Right renal pelvis (tissue), 4 donors: ENCODE data around the gene ETV3. TPM values are rescaled to one million over a fixed set of nuclear protein-coding genes. Genes with fewer than 3 reads are reported as not detected.
A peak's percentile ranks its signal among the peaks of the same experiment; 100 is the strongest.
"Not testable (repeated sequence)": the region's sequence is repeated elsewhere in the genome, so short reads cannot be mapped to it uniquely, and the experiment has no call there.

Experiments
- DNase-seq, 4 donors: peaks; one replicate each; pipeline ENCODE4 v3.0.0-alpha.2; 2013; ENCODE audit warnings: low read depth in 4 of 4, low spot score in 3 of 4, missing footprints in 1 of 4
- polyA plus RNA-seq, 4 donors: library from polyadenylated mRNA; unstranded; fragments of 120-200 nt; gene quantifications; one replicate each; pipeline ENCODE4 v1.2.1, GENCODE V29; 2013; ENCODE audit not compliant: insufficient read length in 4 of 4

Gene ETV3
- polyA plus RNA-seq = 10 to 100 TPM; 23.7 to 29.1 (median 28.8) TPM

DNA sequence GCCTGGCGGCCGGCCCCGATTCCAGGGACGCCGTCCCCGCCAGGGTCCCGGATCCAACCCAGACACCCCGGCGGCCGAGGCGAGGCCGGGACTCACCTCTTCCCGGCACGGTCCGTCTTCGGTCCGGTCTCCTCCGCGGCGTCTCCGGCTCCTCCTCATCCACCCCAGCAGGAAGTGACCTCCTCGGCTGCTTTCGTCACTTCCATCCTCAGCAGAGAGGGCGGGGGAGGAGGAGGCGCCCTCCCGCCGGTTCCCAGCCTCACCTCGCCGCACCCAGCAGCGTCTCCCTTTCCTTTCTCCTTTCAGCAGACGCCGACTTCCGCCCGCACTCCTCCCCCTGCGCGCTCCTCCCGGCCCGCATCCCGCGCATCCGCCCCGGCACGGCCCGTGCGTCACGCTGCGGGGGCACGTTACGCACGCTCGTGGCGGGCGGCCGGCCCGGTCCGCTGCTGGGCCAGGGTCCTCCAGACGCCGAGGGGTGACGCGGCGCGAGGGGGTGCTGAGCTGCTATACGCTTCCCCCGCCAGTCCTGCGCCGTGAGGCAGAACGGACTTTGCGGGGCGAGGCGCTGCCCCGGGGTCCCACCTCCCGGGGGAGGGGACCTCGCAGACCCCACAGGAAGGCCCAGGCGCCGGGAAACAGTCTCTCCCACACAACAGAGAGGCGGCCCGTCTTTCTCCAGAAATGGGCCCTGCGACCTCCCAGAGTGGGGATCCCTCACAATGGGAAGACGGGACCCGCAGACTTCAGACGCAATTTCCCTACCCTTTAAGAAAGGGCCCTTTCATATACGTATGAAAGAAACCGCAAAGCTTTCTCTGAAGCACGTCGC is at the start of gene ETV3:
TSS of gene ETV3 (minus strand) at position 176 of the 832 bp plus-strand sequence. CDS start 2,043 bp downstream, outside the sequence.
- peak; percentile 81 to 90 (median 84) for DNase-seq

DNA sequence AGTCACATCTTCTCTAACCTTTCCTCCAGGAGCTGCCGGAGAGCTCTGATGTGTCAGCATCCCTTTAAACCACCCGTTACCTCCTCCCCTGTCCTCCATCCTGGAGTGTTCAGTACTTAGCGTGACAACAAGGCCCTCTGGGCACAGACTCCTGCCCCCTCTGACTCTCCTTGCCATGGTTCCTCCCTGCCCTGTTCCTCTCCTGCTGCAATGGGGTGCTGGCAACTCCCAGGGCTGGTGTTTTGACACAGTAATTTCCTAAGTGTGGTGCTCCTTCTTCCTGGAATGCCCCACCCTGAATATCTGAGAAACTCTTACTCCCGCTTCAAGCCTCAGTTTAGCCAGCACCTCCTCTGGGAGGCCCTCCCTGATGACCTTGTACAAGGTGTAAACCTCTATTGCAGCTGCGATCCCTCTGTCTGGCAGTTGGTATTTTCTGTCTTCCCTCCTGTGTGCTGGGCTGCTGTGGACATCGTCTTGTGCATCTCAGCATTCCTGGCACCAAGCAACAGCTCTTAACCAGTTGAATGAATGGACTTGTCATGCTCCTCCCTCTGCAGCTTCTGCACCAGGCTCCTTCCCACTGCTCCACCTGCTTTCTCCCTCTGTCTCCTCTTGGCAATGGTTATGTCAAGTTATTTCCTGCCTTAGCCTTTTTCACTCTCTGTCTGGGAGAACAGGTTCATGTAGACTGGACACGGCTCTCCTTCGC is 48.2 kb upstream of the ETV3 start:
- no peak for DNase-seq

DNA sequence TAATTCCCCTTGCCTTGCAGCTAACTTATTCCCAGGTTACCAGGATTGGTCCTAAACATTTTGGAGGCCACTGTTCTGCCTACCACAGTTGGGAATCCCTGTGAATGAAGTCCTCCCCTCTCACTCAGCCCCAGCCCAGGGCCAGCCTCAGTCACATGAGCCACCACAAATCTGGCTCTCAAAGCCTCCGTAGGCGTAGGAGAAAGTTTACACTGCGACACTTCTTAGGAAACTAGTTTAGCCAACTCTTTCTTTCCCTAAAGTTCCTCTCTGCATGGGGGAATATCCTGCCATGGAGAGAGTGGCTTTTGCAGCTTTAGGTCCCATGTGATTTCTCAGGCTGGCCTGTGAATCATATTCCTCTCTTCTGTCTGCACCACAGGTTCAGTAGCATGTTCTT is 45.7 kb upstream of the ETV3 start:
- DNase-seq = no peak

DNA sequence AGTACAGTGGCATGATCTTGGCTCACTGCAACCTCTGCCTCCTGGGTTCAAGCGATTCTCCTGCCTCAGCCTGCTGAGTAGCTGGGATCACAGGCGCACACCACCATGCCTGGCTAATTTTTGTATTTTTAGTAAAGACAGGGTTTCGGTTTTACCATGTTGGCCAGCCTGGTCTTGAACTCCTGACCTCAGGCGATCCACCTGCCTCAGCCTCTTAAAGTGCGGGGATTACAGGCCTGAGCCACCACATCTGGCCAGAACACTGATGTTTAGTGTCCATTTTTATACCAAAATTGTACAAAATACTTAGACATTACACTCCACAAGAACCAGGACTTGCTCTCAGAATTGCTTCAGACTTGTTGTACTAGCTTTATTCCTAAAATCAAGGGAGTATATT is 44.2 kb upstream of the ETV3 start:
- not testable (repeated sequence) for DNase-seq

DNA sequence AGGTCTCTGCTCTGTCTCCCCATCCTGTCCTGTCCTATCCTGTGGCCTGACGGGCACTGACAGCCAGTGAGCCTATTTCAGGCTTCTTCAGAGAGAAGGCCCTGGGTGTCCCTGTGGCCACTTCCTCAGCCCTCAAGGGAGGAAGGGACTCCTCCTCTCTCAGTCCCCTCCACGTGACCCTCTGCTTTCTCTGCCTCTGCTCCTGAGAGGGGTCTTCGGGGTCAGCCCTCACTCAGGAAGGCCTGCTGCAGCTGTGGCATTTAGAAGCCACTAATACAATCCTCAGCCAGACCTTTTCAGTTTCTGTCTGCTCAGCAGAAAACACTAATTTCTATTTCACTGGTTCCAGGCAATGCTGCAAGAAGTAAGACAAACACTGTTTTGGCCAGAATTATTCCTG is 43.6 kb upstream of the ETV3 start:
- no peak for DNase-seq

DNA sequence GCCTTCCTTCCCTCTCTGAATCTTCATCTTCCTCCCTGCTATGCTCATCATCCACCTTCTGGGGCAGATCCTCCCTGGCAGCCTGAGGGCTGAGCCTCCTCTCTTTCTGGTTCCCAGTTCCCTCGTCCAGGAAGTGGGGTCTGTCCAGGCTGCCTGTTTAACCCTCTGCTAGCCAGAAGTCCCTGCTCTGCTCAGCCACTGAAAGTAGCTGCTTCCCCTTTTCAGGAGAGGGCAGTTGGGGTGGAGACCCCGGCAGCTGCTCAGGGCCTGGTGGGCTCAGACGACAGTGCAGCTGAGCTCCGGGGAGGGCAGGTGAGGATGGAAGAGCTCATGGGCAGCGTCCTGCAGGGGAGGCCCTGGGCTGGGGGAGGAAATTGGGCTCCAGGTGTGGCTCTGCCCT is 43.1 kb upstream of the ETV3 start:
- no peak for DNase-seq

DNA sequence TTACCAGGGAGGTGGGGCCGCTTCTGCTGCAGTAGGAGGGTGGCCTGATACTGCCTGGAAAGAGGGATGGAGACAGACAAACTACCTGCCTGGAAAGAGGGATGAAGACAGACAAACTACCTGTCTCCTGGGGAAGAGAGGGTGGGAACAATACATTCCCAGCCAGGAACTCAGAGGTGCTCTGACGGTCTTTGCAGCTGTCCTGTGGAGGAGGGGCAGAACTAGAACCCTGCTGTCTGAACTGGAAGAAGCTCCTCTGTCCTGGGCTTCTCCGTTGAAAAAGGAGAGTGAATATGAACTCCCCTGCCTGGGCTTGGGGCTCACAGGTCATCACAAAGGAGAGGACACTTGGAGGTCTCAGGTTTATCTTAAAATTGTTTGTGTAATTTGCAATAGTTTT is 40.3 kb upstream of the ETV3 start:
- DNase-seq = no peak

DNA sequence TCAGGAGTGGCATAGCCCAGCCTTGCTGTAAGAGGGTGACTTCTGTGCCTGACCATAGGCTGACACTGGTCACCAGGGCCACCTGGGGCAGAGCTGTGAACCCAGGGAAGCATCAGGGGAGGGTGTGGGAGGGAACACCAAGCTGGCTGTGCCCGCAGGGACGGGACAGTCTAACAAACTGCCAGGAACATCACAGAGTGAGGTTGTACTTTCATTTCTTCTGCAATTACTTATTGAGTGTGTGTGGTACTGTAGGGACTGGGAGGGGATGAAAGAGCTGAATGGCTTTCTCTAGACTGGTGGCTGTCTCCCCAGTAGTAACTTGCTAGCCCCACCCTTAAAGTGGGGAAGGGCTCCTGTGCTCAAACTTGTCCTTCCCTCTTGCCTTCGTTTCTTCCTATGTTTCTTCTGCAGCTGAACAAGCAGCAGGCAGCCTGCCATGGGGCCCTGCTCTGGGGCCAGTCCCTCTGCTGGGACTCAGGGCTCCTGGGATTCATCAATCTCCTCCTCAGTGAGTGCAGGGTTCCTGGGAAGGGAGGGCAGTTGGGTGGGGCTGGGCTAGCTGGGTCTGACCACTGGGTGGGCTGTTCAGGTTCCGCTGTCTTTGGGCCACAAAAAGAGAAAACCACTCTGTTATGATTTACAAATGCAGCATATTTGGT is 39.7 kb upstream of the ETV3 start:
- no peak for DNase-seq

DNA sequence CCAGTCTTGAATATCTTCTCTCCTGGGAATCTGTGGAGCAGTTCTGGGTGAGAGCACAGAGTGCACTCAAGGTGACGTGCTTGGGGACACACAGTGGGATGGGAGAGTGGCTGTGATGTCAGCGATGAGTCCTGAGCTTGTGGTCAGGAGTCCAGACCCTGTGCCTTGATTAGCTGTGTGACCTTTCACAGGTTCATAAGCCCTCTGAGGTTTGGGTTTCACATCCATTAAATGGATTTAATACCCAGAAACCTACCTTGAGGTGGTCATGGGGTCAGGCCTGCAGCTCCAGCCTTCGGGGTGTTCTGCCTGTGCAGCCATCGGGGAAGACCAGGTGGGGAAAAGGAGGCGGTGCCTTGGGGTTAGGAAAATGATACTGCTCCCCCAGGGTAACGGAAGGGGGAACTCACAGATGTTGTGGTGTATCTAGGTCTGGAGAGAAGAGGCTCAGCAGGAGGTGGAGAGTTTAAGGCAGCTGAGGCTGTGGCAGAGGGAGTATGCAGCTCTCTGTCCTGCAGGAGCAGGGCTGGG is 38.5 kb upstream of the ETV3 start:
- DNase-seq = no peak

DNA sequence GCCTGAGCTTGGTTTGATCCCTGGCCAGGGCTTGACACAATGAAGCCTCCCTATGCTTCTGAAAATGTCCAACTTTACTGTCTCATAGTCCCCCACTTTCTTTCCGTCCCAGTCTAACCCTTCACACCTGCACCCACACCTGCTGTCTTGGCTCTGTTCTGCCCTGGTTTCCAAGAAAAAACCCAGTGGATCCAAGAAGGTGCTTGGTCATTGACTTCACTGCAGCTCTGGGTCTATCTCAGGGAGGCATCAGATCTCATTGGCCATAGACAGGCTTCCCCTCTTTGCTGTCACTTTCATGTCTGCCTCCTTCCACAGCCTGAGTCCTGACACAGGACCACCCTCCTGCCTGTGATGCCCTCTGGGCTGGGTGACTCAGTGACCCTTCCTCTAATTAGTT is 37.8 kb upstream of the ETV3 start:
- DNase-seq = no peak

DNA sequence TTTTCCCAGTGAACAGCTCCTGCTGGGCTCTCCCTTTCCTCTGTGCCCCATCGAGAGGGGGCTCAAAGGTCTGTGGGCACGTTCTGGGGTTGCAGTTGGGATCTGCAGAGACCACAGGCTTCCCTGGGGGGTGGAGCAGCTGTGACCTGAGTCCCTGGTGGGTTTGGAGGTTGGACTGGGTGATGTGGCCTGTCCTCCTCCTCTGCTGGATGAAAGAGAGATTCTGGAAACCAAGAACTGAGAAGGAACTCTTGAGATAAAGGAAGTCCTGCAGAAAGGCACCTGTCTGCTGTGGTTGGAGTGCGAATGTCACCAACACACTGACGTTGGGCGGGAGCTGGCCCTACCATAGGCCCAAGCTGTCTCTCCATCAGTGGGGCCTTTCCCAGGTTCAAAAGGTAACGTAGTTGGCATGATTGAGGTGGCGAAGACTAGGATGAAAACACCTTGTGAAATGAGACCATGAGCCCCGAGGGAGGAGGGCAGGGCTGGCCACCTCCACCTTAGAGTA is 35.8 kb upstream of the ETV3 start:
- no peak for DNase-seq

DNA sequence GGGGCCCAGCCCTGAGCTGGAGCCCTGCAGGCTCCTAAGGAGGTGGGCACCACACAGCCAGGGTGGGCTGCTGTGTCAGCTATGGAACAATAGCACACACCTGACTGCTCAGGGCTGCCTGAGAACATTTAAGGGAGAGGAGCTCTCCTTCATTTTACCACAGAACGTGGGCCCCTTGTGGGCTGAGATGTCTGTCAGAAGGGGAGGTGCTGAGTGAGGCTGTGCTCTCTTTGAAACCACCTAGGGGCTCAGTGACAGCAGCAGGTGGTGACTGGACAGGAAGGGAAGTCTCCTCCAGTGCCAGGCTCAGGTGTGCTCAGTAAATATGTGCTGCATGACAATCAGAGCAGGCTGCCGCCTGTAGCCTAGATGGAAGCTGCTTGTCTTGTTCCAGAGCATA is 35.0 kb upstream of the ETV3 start:
- not testable (repeated sequence) for DNase-seq

DNA sequence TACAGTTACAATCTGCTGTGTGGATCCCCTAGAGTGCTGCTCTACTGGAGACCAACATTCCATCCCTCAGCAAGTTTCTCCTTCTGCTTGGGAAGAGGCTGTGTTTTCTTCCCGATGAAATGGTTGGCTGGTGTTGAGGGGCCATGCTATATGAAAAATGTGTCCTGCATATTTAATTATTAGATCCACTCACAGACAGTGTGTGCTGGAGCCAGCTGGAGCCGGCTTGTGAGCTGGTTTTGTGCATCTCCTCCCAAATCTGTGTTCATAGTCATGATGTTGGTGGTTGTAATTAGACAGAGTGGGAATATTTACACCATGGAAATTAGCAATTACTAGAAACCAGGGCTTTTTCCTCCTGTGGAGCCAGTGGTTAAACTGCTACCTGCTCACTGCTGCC is 34.4 kb upstream of the ETV3 start:
- DNase-seq = not testable (repeated sequence)

DNA sequence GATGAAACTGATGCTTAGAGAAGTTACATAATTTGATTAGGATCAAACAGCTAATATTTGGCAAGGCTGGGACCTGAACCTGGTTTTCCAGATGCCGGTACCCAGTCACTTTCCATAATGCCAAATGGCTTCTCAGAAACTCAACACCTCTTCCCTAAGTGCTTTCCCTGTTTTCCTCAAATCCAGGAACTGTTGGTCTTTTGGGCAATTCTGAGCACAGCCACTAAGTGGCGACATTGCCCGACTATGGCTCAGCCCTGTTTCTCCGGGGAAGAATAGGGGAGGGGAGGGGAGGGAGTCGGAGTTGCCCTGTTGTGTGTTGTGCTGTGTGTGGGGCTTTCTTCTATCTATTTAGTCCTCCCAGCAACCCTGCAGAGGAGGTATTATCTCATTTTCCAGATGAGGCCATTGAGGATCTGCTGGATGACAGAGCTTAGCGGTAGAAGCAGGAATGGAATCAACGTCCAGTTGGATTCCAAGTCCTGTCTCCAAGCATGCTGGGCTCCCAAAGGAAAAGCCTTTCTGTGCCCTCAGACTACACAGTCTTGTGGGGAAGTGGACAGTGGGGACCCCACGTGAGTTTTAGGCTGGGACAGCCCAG is 33.8 kb upstream of the ETV3 start:
- not testable (repeated sequence) for DNase-seq

DNA sequence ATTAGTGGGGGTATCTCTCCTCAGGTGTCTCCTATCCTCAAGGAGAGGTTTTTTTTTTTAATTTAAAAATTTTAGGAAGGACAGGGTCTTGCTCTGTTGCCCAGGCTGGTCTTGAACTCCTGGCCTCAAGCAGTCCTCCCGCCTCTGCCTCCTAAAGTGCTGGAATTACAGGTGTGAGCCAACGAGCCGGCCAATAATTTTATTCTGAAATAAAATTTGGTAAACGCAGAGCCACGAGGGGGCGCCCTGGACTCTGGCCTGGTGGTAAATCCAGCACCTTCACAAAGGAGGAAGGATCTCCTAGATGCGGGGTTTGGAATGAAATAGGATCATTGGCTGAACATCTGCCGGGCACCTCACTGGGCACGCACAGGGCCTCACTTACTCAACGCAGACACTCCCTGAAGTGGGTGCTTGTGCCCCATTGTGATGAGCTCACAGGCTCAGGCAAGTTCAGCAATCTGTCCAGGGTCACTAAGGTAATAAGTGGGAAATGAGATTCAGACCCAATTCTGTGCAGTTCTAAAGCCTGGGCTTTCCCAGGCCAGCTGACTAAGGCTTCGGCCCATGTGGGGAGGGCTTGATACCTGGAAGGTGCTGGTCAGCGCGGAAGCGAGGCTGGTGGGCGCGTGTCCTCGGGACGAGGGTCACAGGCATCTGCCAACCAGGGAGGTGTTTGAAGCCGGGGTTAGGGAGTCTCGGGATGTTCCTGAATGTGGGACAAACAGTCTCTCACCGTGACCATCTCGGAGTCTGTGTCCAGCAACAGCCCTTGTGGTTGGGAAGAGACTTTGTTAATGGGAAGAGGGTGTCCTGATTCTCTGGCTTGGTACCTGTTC is 32.7 kb upstream of the ETV3 start:
- DNase-seq = no peak

DNA sequence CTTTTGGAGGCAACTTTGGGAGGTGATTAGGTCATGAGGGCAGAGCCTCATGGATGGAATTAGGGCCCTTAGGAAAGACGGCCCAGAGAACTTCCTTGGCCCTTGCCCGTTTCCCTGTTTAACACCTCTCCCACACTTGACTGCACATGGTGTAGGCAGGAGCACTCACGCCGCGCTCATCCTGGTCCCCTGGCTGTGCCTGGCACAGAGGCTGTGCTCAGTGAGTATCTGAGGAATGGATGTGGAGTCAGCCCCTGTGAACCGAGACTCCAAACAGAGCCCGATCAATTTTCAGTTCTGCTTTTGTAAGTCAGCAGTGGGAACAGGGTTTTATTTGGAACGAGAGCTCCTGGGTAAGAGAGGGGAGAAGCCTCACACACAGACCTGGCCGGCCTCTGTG is 29.8 kb upstream of the ETV3 start:
- DNase-seq = no peak

DNA sequence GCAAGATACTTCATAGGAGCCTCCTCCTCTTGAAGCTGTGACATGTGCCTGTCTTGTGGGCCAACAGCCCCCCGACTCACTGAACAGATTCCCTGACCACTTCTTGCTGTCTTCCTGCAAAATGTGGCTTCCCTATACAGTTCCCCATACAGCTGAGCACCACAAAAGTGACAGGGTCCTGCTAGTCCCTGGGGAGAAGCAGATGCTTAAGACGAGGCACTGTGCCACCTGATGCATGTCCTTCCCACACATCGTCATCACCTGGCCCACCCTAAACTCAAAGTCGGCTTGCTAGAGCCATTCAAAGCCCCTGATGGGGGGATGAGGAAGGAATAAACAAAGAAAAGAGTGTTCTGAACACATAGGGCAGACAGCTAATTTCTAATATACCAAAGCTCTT is 29.2 kb upstream of the ETV3 start:
- no peak for DNase-seq

DNA sequence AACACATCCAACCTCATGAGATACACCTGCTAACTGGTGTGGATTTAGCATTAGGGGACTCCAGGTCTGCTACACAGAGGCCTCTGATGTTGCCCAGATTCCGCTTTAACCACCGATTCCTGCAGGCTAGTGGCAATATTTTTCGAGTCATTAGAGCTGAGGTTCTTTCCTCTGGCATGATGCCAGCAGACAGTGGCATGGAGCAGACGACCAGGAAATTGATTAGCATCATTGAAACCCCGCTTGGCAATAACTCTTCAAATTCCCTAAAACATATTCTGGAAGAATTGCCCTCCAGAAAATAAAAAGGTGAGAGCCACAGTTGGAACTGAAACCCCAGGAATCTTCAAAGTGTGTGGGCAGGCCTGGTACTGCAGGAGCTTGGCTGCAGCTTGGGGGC is 28.4 kb upstream of the ETV3 start:
- DNase-seq = no peak

DNA sequence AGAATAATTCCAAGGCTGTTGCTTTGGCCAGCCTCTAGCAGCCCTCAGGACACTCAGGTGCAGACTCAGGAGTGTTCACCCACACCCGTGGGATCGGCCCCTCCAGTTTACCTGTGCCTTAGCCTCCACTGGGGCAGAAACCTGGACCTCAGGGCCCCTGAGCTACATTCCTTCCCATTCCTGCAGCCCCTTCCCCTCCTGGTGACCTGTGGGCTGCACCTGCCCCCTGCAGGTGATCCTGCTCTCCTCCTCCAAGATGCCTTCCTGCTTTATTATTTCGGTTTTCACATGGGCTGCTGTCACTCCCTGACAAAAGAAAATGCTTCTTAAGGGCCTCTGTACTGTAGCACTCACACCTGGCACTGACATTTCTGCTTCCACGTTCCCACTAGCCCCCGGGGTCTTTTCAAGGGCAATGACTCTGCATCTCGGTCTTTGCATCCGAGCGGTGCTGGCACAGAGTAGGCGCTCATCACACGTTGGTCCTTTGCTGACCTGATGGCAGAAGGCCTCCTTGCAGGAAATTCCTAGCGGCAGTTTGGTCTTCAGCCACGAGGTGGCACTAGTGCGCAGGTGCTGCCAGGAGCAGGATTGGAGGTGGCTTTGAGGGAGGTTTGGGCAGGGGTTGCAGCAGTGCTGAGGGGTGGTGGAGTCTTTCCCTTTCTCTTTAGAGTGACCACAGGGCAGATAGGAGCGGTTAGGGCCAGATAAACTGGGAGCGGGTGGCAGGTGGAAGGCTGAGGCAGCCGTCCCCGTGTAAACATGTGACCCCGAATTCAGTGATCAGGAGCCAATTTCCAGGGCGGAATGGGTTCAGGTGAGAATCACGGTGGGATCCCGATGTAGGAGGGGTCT is 25.3 kb upstream of the ETV3 start:
- peak in 3 of 4 donors; percentile 45 to 62 (median 59) for DNase-seq
